MM.1S (cell line): ENCODE data around the gene ELP2.

Experiments used
- CTCF ChIP-seq: fragments of 300-600 bp; sonication (generic); IDR thresholded peaks from 2 replicates; pipeline ENCODE4 v1.5.1; 2016; ENCODE audit warnings: antibody characterized with exemption, low read length, mixed read lengths
- EZH2phosphoT487 ChIP-seq: fragments of 300-600 bp; sonication (generic); IDR thresholded peaks from 2 replicates; pipeline ENCODE4 v1.6.1; 2018; ENCODE audit warnings: antibody characterized with exemption, low read length

GRCh38 chr18:36199691-36200295 is 70.1 kb downstream of the ELP2 start:
- no peak for TF ChIP-seq CTCF
- no peak for TF ChIP-seq EZH2phosphoT487
